GM19193 (cell line): ENCODE data around the gene FHOD3.

ENCODE experiments used
- POLR2A ChIP-seq: IDR thresholded peaks from 4 replicates; pipeline ENCODE4 v1.6.1; 2011; ENCODE audit not compliant: insufficient read depth, insufficient read length; ENCODE audit errors: extremely low read depth

Gene FHOD3

GRCh38 chr18:36711014-36711725 is 413.7 kb downstream of the FHOD3 start:
- no peak for TF ChIP-seq POLR2A

- no peak for TF ChIP-seq POLR2A
These were observed 414.4 kb downstream of the FHOD3 start for GRCh38 chr18:36711813-36712444.

- TF ChIP-seq POLR2A: no peak
These were observed 417.0 kb downstream of the FHOD3 start for GRCh38 chr18:36714476-36714875.

GRCh38 chr18:36717422-36718110 is 420.1 kb downstream of the FHOD3 start:
- TF ChIP-seq POLR2A: no peak

GRCh38 chr18:36718705-36719328 is 421.3 kb downstream of the FHOD3 start:
- TF ChIP-seq POLR2A: no peak

- no peak for TF ChIP-seq POLR2A
These were observed 422.1 kb downstream of the FHOD3 start for GRCh38 chr18:36719630-36720029.

GRCh38 chr18:36724169-36724568 is 426.7 kb downstream of the FHOD3 start:
- no peak for TF ChIP-seq POLR2A

- no peak for TF ChIP-seq POLR2A
These were observed 427.1 kb downstream of the FHOD3 start for GRCh38 chr18:36724591-36725001.

GRCh38 chr18:36728345-36728744 is 430.8 kb downstream of the FHOD3 start:
- TF ChIP-seq POLR2A: no peak

GRCh38 chr18:36729197-36729596 is 431.7 kb downstream of the FHOD3 start:
- no peak for TF ChIP-seq POLR2A

- no peak for TF ChIP-seq POLR2A
These were observed 434.8 kb downstream of the FHOD3 start for GRCh38 chr18:36732264-36732663.

GRCh38 chr18:36733150-36733549 is 435.6 kb downstream of the FHOD3 start:
- TF ChIP-seq POLR2A: no peak

GRCh38 chr18:36734596-36734995 is 437.1 kb downstream of the FHOD3 start:
- TF ChIP-seq POLR2A: no peak

- no peak for TF ChIP-seq POLR2A
These were observed 437.6 kb downstream of the FHOD3 start for GRCh38 chr18:36735130-36735529.

- TF ChIP-seq POLR2A: no peak
These were observed 438.6 kb downstream of the FHOD3 start for GRCh38 chr18:36736094-36736493.

GRCh38 chr18:36737316-36737715 is 439.8 kb downstream of the FHOD3 start:
- no peak for TF ChIP-seq POLR2A

GRCh38 chr18:36744261-36744876 is 446.9 kb downstream of the FHOD3 start:
- no peak for TF ChIP-seq POLR2A
